ENCODE measurements around the gene HNRNPLL.

Gene HNRNPLL

GRCh38 chr2:38608755-38609154, 6.0 kb upstream of the HNRNPLL start:
- no peak overlapping the region for H3K4me3 ChIP-seq (ENCODE audit: low read depth, low read length)
- TF ChIP-seq MYC (IDR thresholded peaks at IDR 0.05; ENCODE audit: low read depth, low read length), result no peak
- TF ChIP-seq, protein P1, sequence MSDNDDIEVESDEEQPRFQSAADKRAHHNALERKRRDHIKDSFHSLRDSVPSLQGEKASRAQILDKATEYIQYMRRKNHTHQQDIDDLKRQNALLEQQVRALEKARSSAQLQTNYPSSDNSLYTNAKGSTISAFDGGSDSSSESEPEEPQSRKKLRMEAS (IDR thresholded peaks at IDR 0.05; ENCODE audit: low read depth, low read length), result no peak
- no peak for TF ChIP-seq POLR2A (IDR thresholded peaks at IDR 0.05; ENCODE audit: extremely low read depth, insufficient read length)
- no peak for TF ChIP-seq CTCF (IDR thresholded peaks at IDR 0.05; ENCODE audit: low read depth, low read length)
- DNase-seq (ENCODE audit: low read depth), result no peak

- no peak overlapping the region for H3K4me3 ChIP-seq (ENCODE audit: low read depth, low read length)
- TF ChIP-seq, protein P1 (IDR thresholded peaks at IDR 0.05; ENCODE audit: low read depth, low read length), result no peak
- no peak for TF ChIP-seq POLR2A (IDR thresholded peaks at IDR 0.05; ENCODE audit: extremely low read depth, insufficient read length)
- TF ChIP-seq CTCF (IDR thresholded peaks at IDR 0.05; ENCODE audit: low read depth, low read length), result no peak
- TF ChIP-seq MYC (IDR thresholded peaks at IDR 0.05; ENCODE audit: low read depth, low read length), result no peak
- no peak for DNase-seq (ENCODE audit: low read depth)
These were observed 2.6 kb upstream of the HNRNPLL start for GRCh38 chr2:38605298-38605830.

DNA sequence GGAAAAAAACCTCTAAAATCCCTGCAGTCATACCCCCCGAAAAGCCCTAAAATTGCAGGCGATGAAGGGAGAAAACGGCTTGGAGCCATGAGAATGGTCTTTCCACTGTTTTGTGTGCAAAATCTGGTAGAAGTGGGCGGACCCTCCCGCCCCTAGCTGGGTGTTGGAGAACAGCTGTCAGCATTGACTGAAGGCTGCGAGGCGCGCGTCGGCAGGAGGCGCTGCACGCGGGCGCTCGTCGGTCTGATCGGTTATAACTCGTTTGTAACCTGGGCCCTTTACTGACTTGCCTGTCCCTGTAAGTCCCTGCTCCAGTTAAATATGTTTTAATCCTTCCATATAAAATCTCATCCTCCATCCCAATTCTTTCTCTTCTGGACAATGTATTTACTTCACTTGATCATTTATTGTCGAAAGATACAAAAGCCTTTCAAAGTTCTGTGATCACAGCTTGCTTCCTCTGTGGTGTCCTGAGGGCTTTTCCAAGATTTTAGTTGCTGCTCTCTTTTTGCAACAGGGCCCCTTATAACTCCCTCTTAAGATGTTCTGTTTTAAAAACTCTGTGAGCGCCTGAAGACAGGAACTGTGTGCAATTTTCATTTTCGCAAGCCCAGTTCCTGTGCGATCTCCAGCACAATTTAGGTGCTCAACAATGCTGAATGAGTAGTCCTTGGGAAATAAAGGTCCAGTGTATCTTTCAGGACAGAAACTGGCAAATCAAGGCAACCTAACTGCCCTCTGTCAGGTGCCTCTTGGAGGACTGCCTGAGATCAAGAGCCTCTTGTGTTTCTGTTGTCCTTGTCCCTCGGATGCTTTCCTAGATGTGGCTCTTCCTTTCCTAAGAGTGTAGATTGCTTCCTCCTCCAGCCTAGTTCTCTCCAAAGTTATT, 918 bp upstream of the HNRNPLL start:
- H3K4me3 ChIP-seq (ENCODE audit: low read depth, low read length), result peak overlapping the region; percentile 70
- peak; percentile 94 for DNase-seq (ENCODE audit: low read depth)
- peak; percentile 94 for TF ChIP-seq CTCF (IDR thresholded peaks at IDR 0.05; ENCODE audit: low read depth, low read length)
- no peak for TF ChIP-seq MYC (IDR thresholded peaks at IDR 0.05; ENCODE audit: low read depth, low read length)
- TF ChIP-seq, protein P1 (IDR thresholded peaks at IDR 0.05; ENCODE audit: low read depth, low read length), result peak; percentile 66
- TF ChIP-seq POLR2A (IDR thresholded peaks at IDR 0.05; ENCODE audit: extremely low read depth, insufficient read length), result no peak

DNA sequence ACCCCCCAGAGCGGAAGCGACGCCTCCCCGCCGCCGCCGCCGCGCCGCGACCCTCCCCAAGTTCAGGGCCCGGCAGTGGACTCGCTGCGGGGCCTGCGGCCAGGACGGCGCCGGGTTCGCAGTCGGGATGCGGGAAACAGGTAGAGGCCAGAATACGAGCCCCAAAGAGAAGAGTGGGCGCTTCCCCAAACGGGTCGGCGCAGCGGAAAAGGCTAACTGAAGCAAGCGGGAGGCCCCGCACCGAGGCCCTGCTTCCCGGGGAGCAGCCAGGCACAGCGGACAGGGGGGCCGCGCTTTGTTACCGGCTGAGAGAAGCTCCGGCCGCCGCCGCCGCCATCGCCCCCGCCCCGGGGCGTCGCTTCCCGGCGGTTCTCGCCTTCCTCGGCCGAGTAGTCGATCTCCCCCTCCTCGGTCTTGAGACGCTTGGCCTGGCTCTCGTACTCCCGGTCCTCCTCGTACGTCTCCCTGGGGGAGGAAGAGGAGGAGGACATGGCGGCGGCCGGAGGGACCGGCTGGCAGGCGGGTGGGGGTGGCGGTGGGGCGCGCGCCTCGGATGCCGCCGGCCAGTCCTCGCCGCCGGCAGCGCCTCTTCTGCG, 494 bp downstream of the HNRNPLL start:
- peak overlapping the region; percentile 66 for H3K4me3 ChIP-seq (ENCODE audit: low read depth, low read length)
- no peak for DNase-seq (ENCODE audit: low read depth)
- TF ChIP-seq MYC (IDR thresholded peaks at IDR 0.05; ENCODE audit: low read depth, low read length) (no peak), CTCF (IDR thresholded peaks at IDR 0.05; ENCODE audit: low read depth, low read length) (no peak), POLR2A (IDR thresholded peaks at IDR 0.05; ENCODE audit: extremely low read depth, insufficient read length) (no peak)
- TF ChIP-seq, protein P1 (IDR thresholded peaks at IDR 0.05; ENCODE audit: low read depth, low read length), result no peak

DNA sequence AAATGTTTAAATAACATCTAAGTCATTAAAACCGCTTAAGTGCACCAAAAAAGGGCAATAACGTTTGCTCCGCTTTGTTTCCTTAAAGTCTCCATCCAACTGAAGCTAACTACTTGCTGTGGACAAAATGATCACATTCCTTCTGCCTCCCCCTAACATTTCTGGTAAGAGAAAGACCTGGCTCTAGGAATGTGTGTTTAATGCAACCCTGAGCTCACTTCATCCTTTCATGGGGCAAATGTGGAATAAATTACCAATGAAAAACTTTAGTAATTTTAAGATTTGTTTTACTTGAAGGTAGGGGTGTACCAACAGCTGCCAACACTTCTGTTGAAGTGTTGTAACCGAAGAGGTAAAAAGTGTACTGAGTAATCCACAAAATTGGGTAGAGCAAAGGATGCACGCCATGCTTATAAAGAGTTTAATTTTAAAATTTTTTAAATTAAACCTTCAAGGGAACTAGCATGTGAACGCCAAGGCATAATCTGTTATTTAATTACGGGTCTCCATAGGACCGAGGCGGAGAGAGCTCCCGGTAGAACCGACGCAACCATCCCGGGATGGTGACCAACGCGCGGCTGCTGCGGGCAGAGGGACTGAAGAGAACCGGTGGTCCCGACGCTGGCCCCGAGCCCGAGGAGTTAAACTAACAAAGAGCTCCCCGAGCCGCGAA, 1.1 kb downstream of the HNRNPLL start:
- TF ChIP-seq MYC (IDR thresholded peaks at IDR 0.05; ENCODE audit: low read depth, low read length), result no peak
- TF ChIP-seq CTCF (IDR thresholded peaks at IDR 0.05; ENCODE audit: low read depth, low read length), result no peak
- no peak for TF ChIP-seq POLR2A (IDR thresholded peaks at IDR 0.05; ENCODE audit: extremely low read depth, insufficient read length)
- TF ChIP-seq, protein P1 (IDR thresholded peaks at IDR 0.05; ENCODE audit: low read depth, low read length), result no peak
- peak; percentile 58 for DNase-seq (ENCODE audit: low read depth)
- peak overlapping the region; percentile 66 for H3K4me3 ChIP-seq (ENCODE audit: low read depth, low read length)

All from NB4 (cell line).